Body of pancreas (tissue), 4 donors: ENCODE data around the gene SBNO1. TPM values are rescaled to one million over a fixed set of nuclear protein-coding genes. Genes with fewer than 3 reads are reported as not detected.
"Not testable (repeated sequence)": the region's sequence is repeated elsewhere in the genome, so short reads cannot be mapped to it uniquely, and the experiment has no call there.

ENCODE experiments used
- ATAC-seq: fragments of 150-250 bp; one replicate; pipeline ENCODE4 v1.9.1; 2016
- DNase-seq, 4 donors: peaks; one replicate each; pipeline ENCODE4 v3.0.0-alpha.2; 2019
- H3K27ac ChIP-seq, 4 donors: fragments of 200-600 bp; sonication (generic); 1 replicate in 3 of 4; 2 replicates in 1 of 4; pipeline versions ENCODE4 v1.5.1 to v1.6.1; 2016 to 2019; ENCODE audit warnings: mild to moderate bottlenecking in 1 of 4, mixed read lengths in 1 of 4, moderate library complexity in 1 of 4
- H3K27me3 ChIP-seq, 2 donors: fragments of 200-600 bp; sonication (generic); one replicate each; pipeline ENCODE4 v1.6.0; 2016; ENCODE audit warnings: mild to moderate bottlenecking in 1 of 2
- H3K36me3 ChIP-seq, 2 donors: fragments of 200-600 bp; sonication (generic); replicated peaks in 1 of 2; 2 replicates each; pipeline ENCODE4 v1.5.1; 2016; ENCODE audit warnings: low read depth in 2 of 2; ENCODE audit not compliant: insufficient read depth in 1 of 2
- H3K4me1 ChIP-seq: fragments of 200-600 bp; sonication (generic); one replicate; pipeline ENCODE4 v1.6.0; 2016
- H3K4me3 ChIP-seq, 2 donors: fragments of 200-600 bp; sonication (generic); 1 replicate in 1 of 2; 2 replicates in 1 of 2; pipeline ENCODE4 v1.5.1; 2016 to 2019
- H3K9me3 ChIP-seq, 3 donors: fragments of 200-600 bp; sonication (generic); 1 replicate in 2 of 3; 2 replicates in 1 of 3; pipeline ENCODE4 v1.5.1; 2016
- POLR2A ChIP-seq, 3 donors: fragments of 450-650 bp; IDR thresholded peaks; one replicate each; pipeline ENCODE4 v1.6.1; 2016; ENCODE audit warnings: antibody characterized with exemption in 3 of 3, mild to moderate bottlenecking in 2 of 3
- WGBS, 2 donors: methylation state at CpG; one replicate each; pipeline ENCODE4 v1.1.5; 2017; 5-methylcytosine and 5-hydroxymethylcytosine counted together
- intact Hi-C: fragments of 100-400 bp; cut with DNase I; formaldehyde crosslinking; loops from one replicate; pipeline ENCODE4 v1.15.1; 2023
- total RNA-seq, 2 donors: library from RNA; depleted of rRNA; stranded (reverse); fragments of >200 nt; gene quantifications; one replicate each; pipeline ENCODE4 v1.1.0, GENCODE V29; 2016
- TF ChIP-seq, protein P1 (sequence below), 7 experiments: fragments of 450-650 bp in 4 of 7; fragments of 200-600 bp in 3 of 7; sonication (generic) in 3 of 7; IDR thresholded peaks; one replicate each; pipeline ENCODE4 v1.5.1; 2016 to 2019; ENCODE audit warnings: antibody characterized with exemption in 7 of 7

Gene SBNO1
- total RNA-seq, 2 donors from 2014 or later, result 11.4 to 11.9 TPM

DNA sequence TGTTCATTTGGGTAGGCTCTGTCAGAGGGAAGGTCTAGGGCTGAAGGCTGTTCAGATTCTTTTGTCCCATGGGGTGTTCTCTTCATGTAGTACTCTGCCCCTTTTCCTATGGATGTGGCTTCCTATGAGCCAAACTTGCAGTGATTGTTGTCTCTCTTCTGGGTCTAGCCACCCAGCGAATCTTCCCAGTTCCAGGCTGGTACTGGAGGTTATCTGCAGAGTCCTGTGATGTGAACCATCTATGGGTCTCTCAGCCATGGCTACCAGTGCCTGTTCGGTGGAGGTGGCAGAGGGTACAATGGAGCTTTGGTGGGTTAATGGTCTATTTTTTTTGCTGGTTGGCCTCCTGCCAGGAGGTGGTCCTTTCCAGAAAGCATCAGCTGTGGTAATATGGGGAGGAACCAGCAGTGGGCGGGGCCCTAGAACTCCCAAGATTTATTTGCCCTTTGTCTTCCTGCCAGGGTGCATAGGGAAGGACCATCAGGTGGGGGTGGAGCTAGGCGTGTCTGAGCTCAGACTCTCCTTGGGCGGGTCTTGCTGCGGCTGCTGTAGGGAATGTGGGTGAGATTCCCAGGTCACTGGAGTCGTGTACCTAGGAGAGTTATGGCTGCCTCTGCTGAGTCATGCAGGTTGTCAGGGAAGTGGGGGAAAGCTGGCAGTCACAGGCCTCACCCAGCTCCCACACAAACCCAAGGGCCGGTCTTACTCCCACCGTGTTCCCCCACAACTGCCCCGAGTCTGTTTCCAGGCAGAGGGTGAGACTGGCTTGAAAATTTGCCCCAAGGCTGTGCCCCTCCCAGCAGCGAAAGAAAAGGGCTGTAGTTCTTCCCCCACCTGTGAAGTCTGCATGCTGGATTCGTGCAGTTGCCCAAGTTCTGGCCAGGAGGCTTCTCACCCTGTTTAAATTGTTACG lies 113.9 kb downstream of the SBNO1 start:
- DNase-seq, result peak; percentile 71 to 87 (median 82)
- peak overlapping the region; percentile 47 to 81 (median 64) for H3K27ac ChIP-seq
- intact Hi-C loops, result no loop called here
- no peak overlapping the region for H3K4me3 ChIP-seq
- peaks cover 5 to 12% of the 10 kb centered on the region in 2 donors for H3K36me3 ChIP-seq
- no peak for TF ChIP-seq POLR2A (IDR thresholded peaks at IDR 0.05)
- TF ChIP-seq, protein P1, sequence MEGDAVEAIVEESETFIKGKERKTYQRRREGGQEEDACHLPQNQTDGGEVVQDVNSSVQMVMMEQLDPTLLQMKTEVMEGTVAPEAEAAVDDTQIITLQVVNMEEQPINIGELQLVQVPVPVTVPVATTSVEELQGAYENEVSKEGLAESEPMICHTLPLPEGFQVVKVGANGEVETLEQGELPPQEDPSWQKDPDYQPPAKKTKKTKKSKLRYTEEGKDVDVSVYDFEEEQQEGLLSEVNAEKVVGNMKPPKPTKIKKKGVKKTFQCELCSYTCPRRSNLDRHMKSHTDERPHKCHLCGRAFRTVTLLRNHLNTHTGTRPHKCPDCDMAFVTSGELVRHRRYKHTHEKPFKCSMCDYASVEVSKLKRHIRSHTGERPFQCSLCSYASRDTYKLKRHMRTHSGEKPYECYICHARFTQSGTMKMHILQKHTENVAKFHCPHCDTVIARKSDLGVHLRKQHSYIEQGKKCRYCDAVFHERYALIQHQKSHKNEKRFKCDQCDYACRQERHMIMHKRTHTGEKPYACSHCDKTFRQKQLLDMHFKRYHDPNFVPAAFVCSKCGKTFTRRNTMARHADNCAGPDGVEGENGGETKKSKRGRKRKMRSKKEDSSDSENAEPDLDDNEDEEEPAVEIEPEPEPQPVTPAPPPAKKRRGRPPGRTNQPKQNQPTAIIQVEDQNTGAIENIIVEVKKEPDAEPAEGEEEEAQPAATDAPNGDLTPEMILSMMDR (IDR thresholded peaks at IDR 0.05), result no peak
- WGBS, 2 donors, result 49 to 51% methylated on average over 8 to 13 of the region's 13 CpGs
- H3K4me1 ChIP-seq, result peaks cover 19% of the 10 kb centered on the region
- peak; percentile 76 for ATAC-seq
- no peaks in the 10 kb centered on the region for H3K9me3 ChIP-seq
- no peaks in the 10 kb centered on the region for H3K27me3 ChIP-seq

DNA sequence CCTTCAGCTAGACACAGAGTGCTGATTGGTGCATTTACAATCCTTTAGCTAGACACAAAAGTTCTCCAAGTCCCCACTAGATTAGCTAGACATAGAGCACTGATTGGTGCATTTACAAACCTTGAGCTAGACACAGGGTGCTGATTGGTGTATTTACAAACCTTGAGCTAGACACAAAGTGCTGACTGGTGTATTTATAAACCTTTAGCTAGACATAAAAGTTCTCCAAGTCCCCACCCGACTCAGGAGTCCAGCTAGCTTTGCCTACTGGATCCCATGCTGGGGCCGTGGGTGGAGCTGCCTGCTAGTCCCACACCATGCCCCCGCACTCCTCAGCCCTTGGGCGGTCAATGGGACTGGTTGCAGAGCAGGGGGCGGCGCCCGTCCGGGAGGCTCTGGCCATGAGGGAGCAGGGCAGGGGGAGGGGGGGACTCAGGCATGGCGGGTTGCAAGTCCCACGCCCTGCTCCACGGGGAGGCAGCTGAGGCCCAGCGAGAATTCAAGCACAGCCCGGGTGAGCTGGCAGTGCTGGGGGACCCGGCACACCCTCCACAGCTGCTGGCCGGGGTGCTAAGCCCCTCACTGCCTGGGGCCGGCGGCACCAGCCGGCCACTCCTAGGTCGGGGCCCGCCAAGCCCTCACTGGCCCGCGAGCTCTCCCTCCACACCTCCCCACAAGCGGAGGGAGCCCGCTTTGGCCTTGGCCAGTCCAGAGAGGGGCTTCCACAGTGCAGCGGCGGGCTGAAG lies 115.5 kb downstream of the SBNO1 start:
- intact Hi-C loops, result not testable (repeated sequence)

DNA sequence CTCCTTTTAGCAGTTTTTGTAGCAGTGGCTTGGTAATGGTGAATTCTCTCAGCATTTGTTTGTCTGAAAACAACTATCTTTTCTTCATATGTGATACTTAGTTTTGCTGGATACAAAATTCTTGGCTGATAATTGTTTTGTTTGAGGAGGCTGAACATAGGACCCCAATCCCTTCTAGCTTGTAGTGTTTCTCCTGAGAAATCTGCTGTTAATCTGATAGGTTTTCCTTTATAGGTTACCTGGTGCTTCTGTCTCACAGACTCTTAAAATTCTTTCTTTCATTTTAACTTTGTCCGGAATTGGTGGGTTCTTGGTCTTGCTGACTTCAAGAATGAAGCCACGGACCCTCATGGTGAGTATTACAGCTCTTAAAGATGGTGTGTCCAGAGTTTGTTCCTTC lies 116.5 kb downstream of the SBNO1 start:
- H3K36me3 ChIP-seq, ATAC-seq, H3K27ac ChIP-seq, H3K27me3 ChIP-seq, H3K4me3 ChIP-seq, intact Hi-C loops, H3K9me3 ChIP-seq, DNase-seq: not testable (repeated sequence)
- peaks cover 19% of the 10 kb centered on the region for H3K4me1 ChIP-seq
- 94 to 95% methylated on average over 2 of the region's 2 CpGs for WGBS, 2 donors

More for the DNA sequence above, 115.5 kb downstream of the SBNO1 start:
- H3K36me3 ChIP-seq, DNase-seq, H3K9me3 ChIP-seq, H3K4me3 ChIP-seq, H3K27me3 ChIP-seq, ATAC-seq, H3K27ac ChIP-seq: not testable (repeated sequence)
- H3K4me1 ChIP-seq, result peaks cover 19% of the 10 kb centered on the region
- WGBS, 2 donors, result 99 to 100% methylated on average over 9 to 15 of the region's 26 CpGs

DNA sequence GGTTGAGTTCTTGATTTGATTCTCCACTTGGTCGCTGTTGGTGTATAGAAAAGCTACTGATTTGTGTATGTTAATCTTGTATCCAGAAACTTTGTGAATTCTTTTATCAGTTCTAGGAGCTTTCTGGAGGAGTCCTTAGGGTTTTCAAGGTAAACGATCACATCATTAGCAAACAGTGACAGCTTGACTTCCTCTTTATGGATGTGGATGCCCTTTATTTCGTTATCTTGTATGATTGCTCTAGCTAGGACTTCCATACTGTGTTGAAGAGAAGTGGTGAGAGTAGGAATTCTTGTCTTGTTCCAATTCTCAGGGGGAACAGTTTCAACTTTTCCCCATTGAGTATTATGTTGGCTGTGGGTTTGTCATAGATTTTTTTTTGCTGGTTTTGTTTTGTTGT lies 119.0 kb downstream of the SBNO1 start:
- Histone ChIP-seq H3K27me3 (no peaks in the 10 kb centered on the region), H3K9me3 (no peaks in the 10 kb centered on the region), H3K27ac (no peak overlapping the region), H3K4me1 (peaks cover 5% of the 10 kb centered on the region), H3K4me3 (no peak overlapping the region), H3K36me3 (no peaks in the 10 kb centered on the region)
- 82% methylated on average over 3 of the region's 3 CpGs for WGBS, 2 donors
- TF ChIP-seq, protein P1 (IDR thresholded peaks at IDR 0.05), result no peak
- TF ChIP-seq POLR2A (IDR thresholded peaks at IDR 0.05), result no peak
- intact Hi-C loops, result no loop called here
- ATAC-seq, result no peak
- no peak for DNase-seq

DNA sequence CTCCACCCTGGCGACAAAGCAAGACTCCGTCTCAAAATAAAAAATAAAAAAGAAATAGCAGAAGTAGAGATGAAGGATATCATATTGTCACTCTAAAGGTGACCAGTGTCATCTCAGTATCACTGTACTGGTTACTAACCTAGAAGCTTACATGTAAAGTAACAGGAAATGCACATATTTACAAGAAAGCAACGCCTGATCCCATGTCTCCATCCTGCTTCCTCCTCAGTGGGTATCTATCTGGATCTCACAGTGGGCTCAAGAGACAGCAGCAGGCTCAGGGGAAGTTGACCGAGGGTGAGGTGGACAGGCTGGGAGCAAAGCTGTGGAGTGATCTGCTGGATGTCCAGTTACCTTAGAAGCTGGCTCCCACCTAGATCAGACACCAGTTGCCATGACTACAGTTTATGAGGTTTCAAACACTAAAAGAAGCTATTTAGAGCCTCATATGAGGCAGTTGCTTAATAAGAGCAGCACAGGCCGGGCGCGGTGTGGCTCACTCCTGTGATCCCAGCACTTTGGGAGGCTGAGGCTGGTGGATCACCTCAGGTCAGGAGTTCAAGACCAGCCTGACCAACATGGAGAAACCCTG lies 120.9 kb downstream of the SBNO1 start:
- ATAC-seq, result no peak

More for the DNA sequence above, 120.9 kb downstream of the SBNO1 start:
- DNase-seq, result no peak
- no peaks in the 10 kb centered on the region for H3K4me1 ChIP-seq
- WGBS, 2 donors, result 71 to 74% methylated on average over 4 to 7 of the region's 7 CpGs
- H3K4me3 ChIP-seq, result no peak overlapping the region
- TF ChIP-seq, protein P1 (IDR thresholded peaks at IDR 0.05), result no peak
- TF ChIP-seq POLR2A (IDR thresholded peaks at IDR 0.05), result no peak
- intact Hi-C loops, result no loop called here
- H3K27ac ChIP-seq, result no peak overlapping the region
- H3K9me3 ChIP-seq, result no peaks in the 10 kb centered on the region
- H3K27me3 ChIP-seq, result no peaks in the 10 kb centered on the region
- H3K36me3 ChIP-seq, result peaks cover 0 to 2% of the 10 kb centered on the region in 2 donors
